Liver (tissue), 9 donors: ENCODE measurements around the gene ZMYND10. TPM values are rescaled to one million over a fixed set of nuclear protein-coding genes. Genes with fewer than 3 reads are reported as not detected.

Source experiments
- DNase-seq: peaks from one replicate; pipeline ENCODE4 v3.0.0-alpha.2; 2017; ENCODE audit warnings: low spot score
- H3K27ac ChIP-seq, 2 donors: one replicate each; pipeline ENCODE4 v1.7.0; 2013; ENCODE audit warnings: inconsistent platforms in 2 of 2, low read length in 2 of 2, control low read depth in 1 of 2, low read depth in 1 of 2, mild to moderate bottlenecking in 1 of 2
- H3K27me3 ChIP-seq, 4 donors: one replicate each; pipeline versions ENCODE4 v1.6.1 to v1.7.0; 2013; ENCODE audit warnings: low read length in 3 of 4, inconsistent platforms in 1 of 4, mild to moderate bottlenecking in 1 of 4, moderate library complexity in 1 of 4; ENCODE audit not compliant: control insufficient read depth in 4 of 4, insufficient read depth in 4 of 4
- H3K36me3 ChIP-seq, 4 donors: one replicate each; pipeline versions ENCODE4 v1.6.1 to v1.7.0; 2013; ENCODE audit warnings: low read length in 3 of 4, mild to moderate bottlenecking in 3 of 4, low read depth in 1 of 4, moderate library complexity in 1 of 4; ENCODE audit not compliant: control insufficient read depth in 4 of 4, insufficient read depth in 3 of 4
- H3K4me1 ChIP-seq, 4 donors: one replicate each; pipeline versions ENCODE4 v1.6.1 to v1.7.0; 2013; ENCODE audit warnings: low read length in 3 of 4, mild to moderate bottlenecking in 3 of 4, moderate library complexity in 1 of 4; ENCODE audit not compliant: control insufficient read depth in 4 of 4, insufficient read depth in 4 of 4
- H3K4me3 ChIP-seq, 3 donors: one replicate each; pipeline versions ENCODE4 v1.6.1 to v1.7.0; 2013; ENCODE audit warnings: low read length in 3 of 3, control low read depth in 1 of 3, low read depth in 1 of 3, mild to moderate bottlenecking in 1 of 3
- H3K9ac ChIP-seq, 2 donors: one replicate each; pipeline ENCODE4 v1.7.0; 2013; ENCODE audit warnings: low read length in 2 of 2, mild to moderate bottlenecking in 2 of 2, moderate library complexity in 2 of 2, control low read depth in 1 of 2, low read depth in 1 of 2
- H3K9me3 ChIP-seq, 4 donors: one replicate each; pipeline versions ENCODE4 v1.6.1 to v1.7.0; 2013; ENCODE audit warnings: low read length in 3 of 4; ENCODE audit not compliant: control insufficient read depth in 4 of 4
- CTCF ChIP-seq: fragments of 150-350 bp; IDR thresholded peaks from 2 replicates; pipeline ENCODE4 v1.5.1; 2017; ENCODE audit warnings: improper control_type of control experiment, low read depth, low read length; ENCODE audit not compliant: missing input control
- FOXA1 ChIP-seq: IDR thresholded peaks from 2 replicates; pipeline ENCODE4 v1.6.1; 2016; ENCODE audit warnings: antibody characterized with exemption
- FOXA2 ChIP-seq: IDR thresholded peaks from 2 replicates; pipeline ENCODE4 v1.6.1; 2016; ENCODE audit warnings: antibody characterized with exemption
- GABPA ChIP-seq, 2 donors: IDR thresholded peaks in 1 of 2; conservative IDR thresholded peaks in 1 of 2; 2 replicates each; pipeline ENCODE4 v1.6.1; 2016; ENCODE audit warnings: antibody characterized with exemption in 2 of 2, mild to moderate bottlenecking in 1 of 2, moderate library complexity in 1 of 2
- HNF4A ChIP-seq, 2 donors: conservative IDR thresholded peaks; 2 replicates each; pipeline ENCODE4 v1.6.1; 2016; ENCODE audit warnings: antibody characterized with exemption in 2 of 2, mild to moderate bottlenecking in 2 of 2
- NR2F2 ChIP-seq: IDR thresholded peaks from 2 replicates; pipeline ENCODE4 v1.6.1; 2016; ENCODE audit warnings: antibody characterized with exemption
- RAD21 ChIP-seq, 2 donors: IDR thresholded peaks; 2 replicates each; pipeline ENCODE4 v1.6.1; 2016; ENCODE audit warnings: antibody characterized with exemption in 2 of 2, mild to moderate bottlenecking in 2 of 2
- REST ChIP-seq: IDR thresholded peaks from 2 replicates; pipeline ENCODE4 v1.6.1; 2016; ENCODE audit warnings: antibody characterized with exemption, mild to moderate bottlenecking
- RXRA ChIP-seq, 2 donors: IDR thresholded peaks; 2 replicates each; pipeline ENCODE4 v1.6.1; 2017 to 2018; ENCODE audit warnings: antibody characterized with exemption in 2 of 2, mild to moderate bottlenecking in 1 of 2
- SP1 ChIP-seq: IDR thresholded peaks from 2 replicates; pipeline ENCODE4 v1.6.1; 2018; ENCODE audit warnings: antibody characterized with exemption, mild to moderate bottlenecking
- TAF1 ChIP-seq: conservative IDR thresholded peaks from 2 replicates; pipeline ENCODE4 v1.6.1; 2016; ENCODE audit warnings: antibody characterized with exemption, mild to moderate bottlenecking
- YY1 ChIP-seq: IDR thresholded peaks from 2 replicates; pipeline ENCODE4 v1.6.1; 2016; ENCODE audit warnings: antibody characterized with exemption, mild to moderate bottlenecking
- WGBS: extraction: QIAGEN DNeasy Blood & Tissue Kit; methylation state at CpG from one replicate; pipeline ENCODE4 v1.1.7; 2013; 5-methylcytosine and 5-hydroxymethylcytosine counted together
- polyA plus RNA-seq, 2 donors: library from polyadenylated mRNA; stranded (reverse) in 1 of 2; unstranded in 1 of 2; fragments of 200-250 nt in 1 of 2; fragments of >200 nt in 1 of 2; fragmentation: Nextera tagmentation in 1 of 2; extraction: Ambion mirVana in 1 of 2; gene quantifications; one replicate each; pipeline versions ENCODE4 v1.2.1 to v1.2.3, GENCODE V29; 2013 to 2015
- total RNA-seq, 2 donors: library from RNA; depleted of rRNA; stranded (reverse); fragments of >200 nt; gene quantifications; one replicate each; pipeline ENCODE4 v1.2.3, GENCODE V29; 2014
- donor health status: healthy.
- donor health status: healthy.
- donor health status: healthy.
- donor health status: healthy.
- donor health status: healthy.

Gene ZMYND10
- total and polyA plus RNA-seq, 4 donors = 0.09 to 0.75 (median 0.27) TPM

GRCh38 chr3:50358911-50359759 lies 13.6 kb upstream of the ZMYND10 start, which contains the start of gene TMEM115:
TSS of gene TMEM115 (minus strand) at chr3:50359521. CDS start at chr3:50359063, 458 bp downstream.
- H3K36me3 ChIP-seq = peaks cover 6 to 16% (median 8%) of the 10 kb centered on the region in 4 donors
- H3K4me1 ChIP-seq = peaks cover 16 to 53% (median 41%) of the 10 kb centered on the region in 4 donors
- no peaks in the 10 kb centered on the region for H3K9me3 ChIP-seq
- WGBS = under 1% methylated on average over 64 of the region's 64 CpGs
- DNase-seq = peak; percentile 92
- H3K27ac ChIP-seq = peak within 1 kb of the TSS; percentile 59 to 87
- TF ChIP-seq REST (peak; percentile 60), TAF1 (no peak), FOXA1 (peak; percentile 30), SP1 (peak; percentile 66), YY1 (peak; percentile 93), RXRA (IDR thresholded peaks at IDR 0.05) (peak in 1 of 2 donors; percentile 52), GABPA (IDR thresholded peaks at IDR 0.05 in 1 of 2, conservative IDR thresholded peaks at IDR 0.05 in 1 of 2) (peak in 1 of 2 donors; percentile 92), RAD21 (IDR thresholded peaks at IDR 0.05) (no peak)
- H3K27me3 ChIP-seq = no peaks in the 10 kb centered on the region
- H3K9ac ChIP-seq = peak within 1 kb of the TSS; percentile 54 to 99
- H3K4me3 ChIP-seq = peak within 1 kb of the TSS; percentile 77 to 84 (median 81)

GRCh38 chr3:50358355-50358910 lies 12.9 kb upstream of the ZMYND10 start:
- Histone ChIP-seq H3K4me1 (peaks cover 16 to 59% (median 41%) of the 10 kb centered on the region in 4 donors), H3K9me3 (no peaks in the 10 kb centered on the region), H3K27me3 (no peaks in the 10 kb centered on the region), H3K4me3 (peak overlapping the region; percentile 77 to 84 (median 81)), H3K36me3 (peaks cover 10 to 20% (median 13%) of the 10 kb centered on the region in 4 donors), H3K9ac (peak overlapping the region; percentile 54 to 99), H3K27ac (peak overlapping the region; percentile 59 to 87)
- TF ChIP-seq YY1 (no peak), FOXA2 (no peak), RAD21 (IDR thresholded peaks at IDR 0.05) (no peak), HNF4A (conservative IDR thresholded peaks at IDR 0.05) (no peak), REST (no peak), CTCF (no peak), GABPA (IDR thresholded peaks at IDR 0.05 in 1 of 2, conservative IDR thresholded peaks at IDR 0.05 in 1 of 2) (no peak), NR2F2 (no peak), SP1 (no peak)
- WGBS = 57% methylated on average over 24 of the region's 24 CpGs
- DNase-seq = no peak
